ENCODE results near the gene NACC2.

The NACC2 gene

GRCh38 chr9:136025481-136025880 is 69.6 kb downstream of the NACC2 start:
- no peaks in the 10 kb centered on the region for H3K27me3 ChIP-seq (ENCODE audit: control insufficient read depth, insufficient read depth, low read length)
- H3K4me1 ChIP-seq (ENCODE audit: control insufficient read depth, insufficient read depth, low read length): peaks cover 17% of the 10 kb centered on the region
- peaks cover 3% of the 10 kb centered on the region for H3K36me3 ChIP-seq (ENCODE audit: control insufficient read depth, insufficient read depth, low read length)
- H3K9ac ChIP-seq (ENCODE audit: low read length): no peak overlapping the region
- H3K27ac ChIP-seq (ENCODE audit: low read depth, low read length): no peak overlapping the region
- no peak overlapping the region for H3K4me3 ChIP-seq (ENCODE audit: low read length)

GRCh38 chr9:136024696-136025316 is 70.3 kb downstream of the NACC2 start:
- Histone ChIP-seq H3K27me3 (ENCODE audit: control insufficient read depth, insufficient read depth, low read length) (no peaks in the 10 kb centered on the region), H3K9ac (ENCODE audit: low read length) (no peak overlapping the region), H3K27ac (ENCODE audit: low read depth, low read length) (peak overlapping the region; percentile 16), H3K4me1 (ENCODE audit: control insufficient read depth, insufficient read depth, low read length) (peaks cover 17% of the 10 kb centered on the region), H3K4me3 (ENCODE audit: low read length) (no peak overlapping the region), H3K36me3 (ENCODE audit: control insufficient read depth, insufficient read depth, low read length) (peaks cover 3% of the 10 kb centered on the region)

- Histone ChIP-seq H3K36me3 (ENCODE audit: control insufficient read depth, insufficient read depth, low read length) (peaks cover 2% of the 10 kb centered on the region), H3K27me3 (ENCODE audit: control insufficient read depth, insufficient read depth, low read length) (no peaks in the 10 kb centered on the region), H3K9ac (ENCODE audit: low read length) (no peak overlapping the region), H3K27ac (ENCODE audit: low read depth, low read length) (peak overlapping the region; percentile 16), H3K4me3 (ENCODE audit: low read length) (no peak overlapping the region), H3K4me1 (ENCODE audit: control insufficient read depth, insufficient read depth, low read length) (peaks cover 17% of the 10 kb centered on the region)
Observed at GRCh38 chr9:136024286-136024685, 70.8 kb downstream of the NACC2 start.

GRCh38 chr9:136023410-136024225 is 71.5 kb downstream of the NACC2 start:
- Histone ChIP-seq H3K36me3 (ENCODE audit: control insufficient read depth, insufficient read depth, low read length) (no peaks in the 10 kb centered on the region), H3K27ac (ENCODE audit: low read depth, low read length) (peak overlapping the region; percentile 41), H3K4me1 (ENCODE audit: control insufficient read depth, insufficient read depth, low read length) (peaks cover 17% of the 10 kb centered on the region), H3K4me3 (ENCODE audit: low read length) (no peak overlapping the region), H3K9ac (ENCODE audit: low read length) (no peak overlapping the region), H3K27me3 (ENCODE audit: control insufficient read depth, insufficient read depth, low read length) (no peaks in the 10 kb centered on the region)

GRCh38 chr9:136022731-136023409 is 72.2 kb downstream of the NACC2 start:
- H3K9ac ChIP-seq (ENCODE audit: low read length): no peak overlapping the region
- no peak overlapping the region for H3K27ac ChIP-seq (ENCODE audit: low read depth, low read length)
- peaks cover 17% of the 10 kb centered on the region for H3K4me1 ChIP-seq (ENCODE audit: control insufficient read depth, insufficient read depth, low read length)
- H3K36me3 ChIP-seq (ENCODE audit: control insufficient read depth, insufficient read depth, low read length): no peaks in the 10 kb centered on the region
- H3K27me3 ChIP-seq (ENCODE audit: control insufficient read depth, insufficient read depth, low read length): no peaks in the 10 kb centered on the region
- H3K4me3 ChIP-seq (ENCODE audit: low read length): no peak overlapping the region

GRCh38 chr9:136021872-136022681 is 73.0 kb downstream of the NACC2 start:
- Histone ChIP-seq H3K27ac (ENCODE audit: low read depth, low read length) (no peak overlapping the region), H3K9ac (ENCODE audit: low read length) (no peak overlapping the region), H3K27me3 (ENCODE audit: control insufficient read depth, insufficient read depth, low read length) (no peaks in the 10 kb centered on the region), H3K36me3 (ENCODE audit: control insufficient read depth, insufficient read depth, low read length) (no peaks in the 10 kb centered on the region), H3K4me1 (ENCODE audit: control insufficient read depth, insufficient read depth, low read length) (peaks cover 17% of the 10 kb centered on the region), H3K4me3 (ENCODE audit: low read length) (no peak overlapping the region)

GRCh38 chr9:136021171-136021871 is 73.8 kb downstream of the NACC2 start:
- Histone ChIP-seq H3K4me3 (ENCODE audit: low read length) (no peak overlapping the region), H3K27me3 (ENCODE audit: control insufficient read depth, insufficient read depth, low read length) (no peaks in the 10 kb centered on the region), H3K36me3 (ENCODE audit: control insufficient read depth, insufficient read depth, low read length) (no peaks in the 10 kb centered on the region), H3K4me1 (ENCODE audit: control insufficient read depth, insufficient read depth, low read length) (peaks cover 17% of the 10 kb centered on the region), H3K9ac (ENCODE audit: low read length) (no peak overlapping the region), H3K27ac (ENCODE audit: low read depth, low read length) (no peak overlapping the region)

GRCh38 chr9:136020671-136021070 is 74.4 kb downstream of the NACC2 start:
- H3K27me3 ChIP-seq (ENCODE audit: control insufficient read depth, insufficient read depth, low read length): no peaks in the 10 kb centered on the region
- H3K36me3 ChIP-seq (ENCODE audit: control insufficient read depth, insufficient read depth, low read length): no peaks in the 10 kb centered on the region
- H3K4me1 ChIP-seq (ENCODE audit: control insufficient read depth, insufficient read depth, low read length): peaks cover 17% of the 10 kb centered on the region
- H3K4me3 ChIP-seq (ENCODE audit: low read length): no peak overlapping the region
- H3K27ac ChIP-seq (ENCODE audit: low read depth, low read length): no peak overlapping the region
- no peak overlapping the region for H3K9ac ChIP-seq (ENCODE audit: low read length)

- Histone ChIP-seq H3K27me3 (ENCODE audit: control insufficient read depth, insufficient read depth, low read length) (no peaks in the 10 kb centered on the region), H3K27ac (ENCODE audit: low read depth, low read length) (no peak overlapping the region), H3K4me1 (ENCODE audit: control insufficient read depth, insufficient read depth, low read length) (peaks cover 16% of the 10 kb centered on the region), H3K4me3 (ENCODE audit: low read length) (no peak overlapping the region), H3K36me3 (ENCODE audit: control insufficient read depth, insufficient read depth, low read length) (no peaks in the 10 kb centered on the region), H3K9ac (ENCODE audit: low read length) (no peak overlapping the region)
Observed at GRCh38 chr9:136020206-136020605, 74.9 kb downstream of the NACC2 start.

GRCh38 chr9:136019681-136020060 is 75.4 kb downstream of the NACC2 start:
- Histone ChIP-seq H3K9ac (ENCODE audit: low read length) (no peak overlapping the region), H3K4me3 (ENCODE audit: low read length) (no peak overlapping the region), H3K27me3 (ENCODE audit: control insufficient read depth, insufficient read depth, low read length) (no peaks in the 10 kb centered on the region), H3K36me3 (ENCODE audit: control insufficient read depth, insufficient read depth, low read length) (no peaks in the 10 kb centered on the region), H3K27ac (ENCODE audit: low read depth, low read length) (no peak overlapping the region), H3K4me1 (ENCODE audit: control insufficient read depth, insufficient read depth, low read length) (peaks cover 11% of the 10 kb centered on the region)

GRCh38 chr9:136019041-136019680 is 75.9 kb downstream of the NACC2 start:
- H3K9ac ChIP-seq (ENCODE audit: low read length): no peak overlapping the region

More at GRCh38 chr9:136019041-136019680, 75.9 kb downstream of the NACC2 start:
- H3K27ac ChIP-seq (ENCODE audit: low read depth, low read length): no peak overlapping the region
- no peaks in the 10 kb centered on the region for H3K27me3 ChIP-seq (ENCODE audit: control insufficient read depth, insufficient read depth, low read length)
- H3K4me1 ChIP-seq (ENCODE audit: control insufficient read depth, insufficient read depth, low read length): peaks cover 7% of the 10 kb centered on the region
- no peak overlapping the region for H3K4me3 ChIP-seq (ENCODE audit: low read length)
- H3K36me3 ChIP-seq (ENCODE audit: control insufficient read depth, insufficient read depth, low read length): no peaks in the 10 kb centered on the region
